ENCODE results near the gene FUT9.
"Not testable (repeated sequence)": the region's sequence is repeated elsewhere in the genome, so short reads cannot be mapped to it uniquely, and the experiment has no call there.

Gene FUT9

DNA sequence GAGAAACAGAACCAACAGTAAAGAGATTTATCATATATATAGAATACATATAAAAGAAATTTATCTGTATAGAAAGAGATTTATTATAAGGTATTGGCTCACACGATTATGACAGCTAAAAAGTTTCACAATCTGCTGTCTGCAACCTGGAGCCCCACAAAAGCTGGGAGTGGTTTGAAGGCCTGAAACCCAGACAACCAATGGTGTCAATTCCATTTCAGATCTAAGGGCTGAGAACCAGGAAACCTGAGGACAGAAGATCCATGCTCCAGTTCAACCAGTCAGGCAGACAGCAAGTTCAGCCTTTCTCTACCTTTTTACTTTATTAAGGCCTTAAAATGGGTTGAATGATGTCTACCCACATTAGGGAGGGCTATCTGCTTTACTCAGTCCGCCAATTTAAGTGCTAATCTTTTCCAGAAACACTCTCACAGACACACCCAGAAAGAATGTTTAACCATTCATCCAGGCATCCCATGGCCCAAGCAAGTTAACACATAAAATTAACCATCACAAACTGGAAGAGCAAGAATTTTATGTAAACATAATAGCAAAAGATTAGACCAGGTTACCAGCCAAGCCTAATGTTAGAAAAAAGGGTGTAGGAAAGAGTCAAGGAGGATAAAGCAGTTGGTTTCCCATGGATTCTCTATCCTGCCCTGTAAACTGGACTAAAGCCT is 170.9 kb downstream of the FUT9 start:
- DNase-seq: no peak

DNA sequence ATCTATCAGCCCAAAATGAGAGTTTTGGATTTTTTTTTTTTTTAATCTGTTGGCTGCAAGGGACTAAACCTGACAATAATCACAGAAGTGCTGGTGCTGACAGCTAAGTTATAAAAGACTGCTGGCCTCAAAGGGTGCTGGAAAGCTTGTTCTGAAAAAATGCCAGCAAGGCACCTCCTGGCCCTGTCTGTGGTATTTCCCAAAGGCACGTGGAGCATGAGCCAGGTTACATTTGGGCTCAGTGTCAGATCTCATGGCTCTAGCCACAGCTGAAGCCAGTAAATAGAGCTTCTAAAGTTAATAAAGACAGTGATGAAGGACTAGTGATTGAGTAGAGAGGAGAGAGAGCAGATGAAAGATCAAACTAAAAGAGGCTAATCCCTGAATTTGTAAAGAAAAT is 178.9 kb downstream of the FUT9 start:
- no peak for DNase-seq

DNA sequence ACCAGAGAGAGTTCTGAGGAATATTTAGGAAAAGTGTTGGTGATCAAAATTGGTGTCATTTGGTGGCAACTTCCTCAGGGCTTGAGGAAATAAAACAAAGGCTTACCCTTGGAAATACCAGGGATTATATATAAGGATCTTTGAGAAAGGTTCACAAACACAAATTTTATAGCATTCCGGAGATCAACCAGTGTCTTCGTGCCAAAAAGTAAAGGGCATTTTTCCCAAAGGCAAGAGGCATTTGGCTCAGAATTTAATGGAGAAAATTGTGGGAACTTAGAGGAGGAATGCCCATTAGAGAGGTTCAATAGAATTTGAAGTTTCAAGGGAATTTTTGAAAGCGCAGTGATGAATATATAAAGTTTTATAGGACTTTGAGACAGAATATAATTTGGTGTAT is 179.5 kb downstream of the FUT9 start:
- no peak for DNase-seq

DNA sequence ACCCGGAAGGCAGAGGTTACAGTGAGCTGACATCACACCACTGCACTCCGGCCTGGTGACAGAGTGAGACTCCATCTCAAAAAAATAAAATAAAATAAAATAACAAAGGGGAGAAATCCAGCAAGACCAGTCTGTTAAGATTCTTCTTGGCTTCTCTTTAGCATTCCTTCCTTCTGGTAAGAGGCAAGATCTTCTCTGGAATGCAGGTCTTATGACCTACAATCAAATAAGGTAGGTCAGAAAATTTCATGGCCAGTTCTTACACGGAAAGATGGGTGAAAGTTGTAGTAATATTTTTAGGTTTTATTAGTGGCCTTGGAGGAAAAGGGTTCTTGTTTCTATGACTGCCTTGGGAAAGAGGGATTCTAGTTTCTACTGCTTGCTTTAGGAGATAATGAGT is 180.9 kb downstream of the FUT9 start:
- DNase-seq: no peak

DNA sequence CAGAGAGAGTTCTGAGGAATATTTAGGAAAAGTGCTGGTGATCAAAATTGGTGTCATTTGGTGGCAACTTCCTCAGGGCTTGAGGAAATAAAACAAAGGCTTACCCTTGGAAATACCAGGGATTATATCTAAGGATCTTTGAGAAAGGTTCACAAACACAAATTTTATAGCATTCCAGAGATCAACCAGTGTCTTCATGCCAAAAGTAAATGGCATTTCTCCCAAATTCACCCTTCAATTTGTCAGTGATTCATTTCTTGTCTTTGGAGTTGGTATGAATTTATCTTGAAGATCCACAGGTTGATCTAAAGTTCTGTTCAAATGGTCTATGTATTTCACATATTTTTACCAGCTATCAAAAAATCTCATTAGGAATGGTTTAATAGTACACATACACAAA is 181.5 kb downstream of the FUT9 start:
- DNase-seq: no peak

DNA sequence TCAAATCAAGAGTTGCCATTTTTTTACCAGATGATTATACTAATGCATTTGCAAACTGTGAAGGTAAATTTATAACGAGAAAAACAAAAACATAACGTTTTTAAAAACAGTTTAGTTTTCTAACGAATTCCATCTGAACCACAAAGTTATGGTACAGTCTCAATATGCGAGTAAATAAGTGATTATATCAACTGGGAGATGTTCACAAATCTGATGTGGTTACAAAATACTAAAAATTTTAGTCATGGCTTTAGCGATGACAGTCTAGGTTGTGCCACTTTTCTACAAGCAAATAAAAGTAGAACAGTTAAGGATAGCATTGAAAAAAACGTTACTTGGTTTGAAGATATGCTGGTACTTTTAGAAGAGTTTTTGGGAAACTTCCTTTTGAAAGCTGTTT is 186.8 kb downstream of the FUT9 start:
- no peak for DNase-seq

DNA sequence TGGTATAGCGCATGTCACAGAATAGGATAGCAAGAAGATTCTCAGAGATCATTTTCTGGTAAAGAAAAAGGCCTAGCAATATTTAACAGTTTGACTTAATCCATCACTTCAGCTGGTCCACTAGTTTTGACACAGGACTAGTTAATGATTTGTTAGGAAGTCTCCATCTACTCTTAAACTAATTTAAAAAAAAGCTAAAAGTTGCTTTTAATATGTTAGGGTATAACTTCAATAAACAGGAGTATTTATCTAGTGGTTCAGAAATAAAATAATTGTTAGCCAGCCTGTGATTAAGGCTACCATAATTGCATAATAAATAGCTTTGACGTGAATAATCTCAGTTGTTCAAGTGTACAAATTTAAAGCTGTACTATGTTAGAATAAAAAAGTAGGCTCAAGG is 195.6 kb downstream of the FUT9 start:
- no peak for DNase-seq

DNA sequence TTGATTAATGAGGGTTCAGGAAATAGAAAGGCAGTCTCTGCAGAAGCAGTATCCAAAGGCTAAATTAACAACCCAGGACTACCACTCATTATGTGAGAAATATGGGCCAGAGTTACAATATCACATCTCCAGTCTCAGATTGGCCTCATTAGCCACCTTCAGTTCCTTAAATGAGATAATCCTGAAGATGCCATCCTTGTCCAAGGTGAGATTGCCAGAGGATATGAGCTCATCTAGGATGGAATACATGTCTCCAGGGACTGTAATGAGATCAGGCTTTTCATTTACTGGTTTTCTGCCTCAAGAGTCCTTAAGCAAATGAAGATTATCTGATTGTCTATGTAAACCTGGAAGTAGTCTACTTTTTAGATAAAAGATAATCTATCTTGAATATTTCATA is 196.3 kb downstream of the FUT9 start:
- DNase-seq: no peak

DNA sequence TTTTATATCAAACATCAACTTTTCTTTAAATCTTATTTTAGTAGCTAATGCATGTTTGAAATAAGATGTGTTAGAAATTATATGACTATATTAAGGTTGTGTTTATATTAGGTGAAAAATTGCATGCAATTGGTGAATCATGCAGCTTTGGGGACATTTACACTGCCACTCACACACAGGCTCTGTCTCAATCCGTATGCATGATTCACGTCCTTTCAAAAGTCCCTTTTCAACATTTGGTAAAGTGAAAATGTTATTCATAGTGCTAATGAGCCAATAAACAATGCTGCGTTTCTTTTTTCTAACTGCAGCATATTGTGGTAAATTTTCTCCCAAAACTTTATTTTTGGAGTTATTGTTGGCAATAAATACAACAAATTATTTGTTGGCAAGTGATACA is 198.0 kb downstream of the FUT9 start:
- DNase-seq: no peak

DNA sequence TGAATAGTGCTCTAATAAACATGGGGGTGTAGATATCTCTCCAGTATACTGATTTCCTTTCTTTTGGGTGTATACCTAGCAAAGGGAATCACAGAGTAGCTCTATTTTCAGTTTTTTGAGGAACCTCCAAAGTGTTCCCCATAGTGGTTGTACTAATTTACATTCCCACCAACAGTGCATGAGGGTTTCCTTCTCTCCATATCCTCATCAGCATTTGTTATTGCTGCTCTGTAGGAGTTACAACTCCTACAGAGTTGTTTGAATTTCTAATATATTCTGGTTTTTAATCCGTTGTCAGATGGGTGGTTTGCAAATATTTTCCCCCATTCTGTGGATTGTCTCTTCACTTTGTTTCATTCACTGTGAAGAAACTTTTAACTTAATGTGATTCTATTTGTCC is 207.9 kb downstream of the FUT9 start:
- no peak for DNase-seq

DNA sequence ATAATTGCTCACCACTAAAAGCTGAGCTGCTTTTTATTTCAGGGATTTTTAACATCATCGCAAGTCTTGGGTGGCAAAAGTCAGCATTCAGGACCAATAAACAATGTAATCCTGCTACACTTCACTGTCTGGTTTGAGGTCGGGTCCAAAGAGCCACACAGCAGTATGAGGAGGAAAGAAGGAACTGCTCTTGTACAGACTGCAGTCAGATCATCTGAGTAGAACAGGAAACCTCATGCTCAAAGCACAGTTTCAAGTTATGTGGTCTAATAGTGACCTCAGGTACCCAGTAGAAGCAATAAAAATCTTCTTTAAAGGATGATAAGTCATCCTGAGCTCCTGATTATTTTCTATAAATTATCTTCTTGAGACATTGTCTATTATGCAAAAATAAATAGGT is 211.4 kb downstream of the FUT9 start:
- no peak for DNase-seq

DNA sequence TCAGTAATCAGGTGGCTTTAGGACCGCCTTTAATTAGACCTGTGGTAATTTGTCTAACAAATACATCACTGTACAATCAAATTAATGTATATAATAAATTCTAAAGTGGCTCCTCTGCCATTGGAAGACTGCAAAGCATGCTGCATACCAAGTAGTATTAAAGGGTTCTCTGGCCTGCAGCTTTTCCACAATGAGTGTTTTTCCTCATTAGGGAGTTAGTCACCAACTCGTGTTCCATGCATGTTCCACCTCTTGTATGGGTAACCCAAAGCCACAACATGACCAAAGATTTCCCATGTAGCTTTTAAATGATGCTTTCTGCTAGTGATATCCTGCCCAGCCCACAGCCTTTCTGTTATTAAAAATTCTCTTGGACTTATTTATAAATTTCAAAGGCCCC is 218.7 kb downstream of the FUT9 start:
- no peak for DNase-seq

DNA sequence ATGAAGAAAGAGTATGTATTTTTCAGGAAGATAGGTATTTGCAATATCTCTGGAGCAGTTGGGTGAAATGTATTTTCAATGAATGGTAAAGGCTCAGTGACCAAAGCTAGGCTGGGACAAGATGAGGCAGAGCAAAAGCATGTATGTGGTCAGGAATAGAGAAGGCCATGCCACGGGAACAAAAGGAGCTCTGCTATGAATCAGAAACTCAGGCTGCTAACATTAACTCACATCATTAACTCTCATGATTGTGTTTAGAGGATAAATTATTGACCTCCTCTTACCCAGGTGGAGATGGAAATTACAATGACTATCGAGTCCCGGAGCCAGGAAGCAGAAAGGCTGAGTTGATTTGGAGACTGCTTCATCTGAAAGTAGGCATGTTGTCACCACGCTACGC is 220.2 kb downstream of the FUT9 start:
- no peak for DNase-seq

DNA sequence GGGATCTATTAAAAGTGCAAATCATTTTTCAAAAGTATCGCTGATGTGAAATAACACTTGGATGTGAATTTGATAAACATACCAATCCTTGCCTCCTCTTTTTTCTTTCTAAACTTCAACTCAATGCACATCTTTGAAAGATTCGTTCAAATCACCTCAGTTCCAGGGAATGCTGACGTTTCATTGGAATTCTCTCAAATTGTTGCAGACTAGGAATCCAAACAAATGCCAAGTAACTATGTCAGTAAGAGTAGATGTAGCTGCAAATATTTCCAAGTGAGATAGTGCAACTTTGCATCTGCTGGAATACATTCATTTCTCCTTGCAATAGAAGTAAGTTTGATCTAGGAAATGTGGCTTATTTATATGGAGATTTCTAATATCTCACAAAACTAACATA is 220.7 kb downstream of the FUT9 start:
- DNase-seq: no peak

DNA sequence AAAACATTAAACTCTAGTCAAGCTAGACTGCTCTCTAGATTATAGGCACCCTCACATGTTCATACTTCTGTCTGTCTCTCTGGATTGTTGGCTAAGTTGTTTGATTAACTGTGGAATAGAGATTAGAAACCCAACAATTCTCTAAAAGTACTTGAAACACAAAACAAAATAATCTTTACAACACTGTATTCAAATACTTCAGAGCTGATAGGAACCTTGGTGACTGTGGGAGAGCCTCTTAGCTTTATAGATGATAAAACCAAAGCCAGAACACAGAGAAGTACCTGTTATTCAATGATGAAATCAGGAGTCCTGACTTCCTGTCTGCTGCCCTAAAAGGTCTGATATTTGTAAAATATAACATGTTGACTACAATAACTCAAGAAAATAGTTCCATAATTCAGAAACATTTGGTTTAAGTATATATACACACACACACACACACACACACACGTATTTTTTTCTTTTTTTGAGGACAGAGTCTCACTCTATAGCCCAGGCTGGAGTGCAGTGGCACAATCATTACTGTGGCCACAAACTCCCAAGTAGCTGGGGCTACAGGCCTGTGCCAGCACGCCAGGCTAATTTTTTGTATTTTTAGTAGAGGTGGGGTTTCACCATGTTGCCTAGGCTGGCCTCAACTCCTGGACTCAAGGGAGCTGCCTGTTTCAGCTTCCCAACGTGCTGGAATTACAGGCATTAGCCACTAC is 222.0 kb downstream of the FUT9 start:
- no peak for DNase-seq

DNA sequence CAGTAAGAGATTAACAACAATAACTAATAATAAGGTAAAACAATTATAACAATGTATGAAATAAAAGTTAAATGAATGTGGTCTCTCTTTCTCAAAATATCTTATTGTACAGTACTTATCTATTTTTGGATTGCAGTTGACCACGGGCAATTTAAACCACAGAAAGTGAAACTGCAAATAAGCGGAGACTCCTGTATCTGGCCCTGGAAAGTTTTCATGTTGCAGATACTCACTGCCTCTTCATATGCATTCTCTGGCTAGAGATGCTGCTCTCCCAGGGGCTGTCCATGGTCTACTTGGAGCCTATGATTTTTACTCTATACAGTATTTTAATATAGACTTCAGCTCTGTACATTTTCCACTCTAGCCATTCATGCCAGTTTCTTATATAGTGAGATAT is 230.8 kb downstream of the FUT9 start:
- DNase-seq: no peak

DNA sequence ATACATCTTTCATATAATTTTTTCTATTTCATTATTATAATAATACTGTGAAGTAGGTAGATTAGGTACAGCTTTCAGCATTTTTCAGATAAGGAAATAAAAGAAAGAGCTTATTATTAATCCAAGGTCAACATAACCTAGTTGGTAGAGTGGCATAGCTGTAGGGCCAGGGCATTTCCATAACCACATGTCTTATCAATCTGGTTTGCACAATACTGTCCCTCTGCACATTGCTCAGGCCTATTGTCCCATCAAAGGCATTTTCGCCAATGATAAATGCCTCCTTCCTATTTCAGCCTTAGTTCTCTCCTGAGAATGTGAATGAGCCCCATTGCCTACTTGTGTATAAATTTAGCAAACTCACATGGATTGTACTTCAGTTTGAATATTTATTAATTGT is 234.0 kb downstream of the FUT9 start:
- DNase-seq: no peak

DNA sequence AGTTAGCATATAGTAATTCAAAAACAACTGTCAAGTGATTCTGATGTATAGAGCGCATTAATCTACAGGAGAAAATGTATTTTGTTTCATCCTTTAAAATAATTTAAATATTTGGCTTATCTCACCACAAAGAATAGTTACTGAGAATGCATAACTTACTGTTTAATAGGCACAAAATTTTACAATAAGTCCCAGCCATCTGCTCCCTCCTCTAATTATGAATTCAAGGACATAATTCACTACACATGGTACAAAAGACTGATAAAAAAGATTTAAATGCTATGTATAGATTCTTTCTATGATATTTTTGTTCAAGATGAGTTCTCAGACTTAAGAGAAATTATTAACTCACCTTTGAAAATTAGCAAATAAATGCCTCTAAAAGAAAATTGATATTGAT is 242.0 kb downstream of the FUT9 start:
- no peak for DNase-seq

DNA sequence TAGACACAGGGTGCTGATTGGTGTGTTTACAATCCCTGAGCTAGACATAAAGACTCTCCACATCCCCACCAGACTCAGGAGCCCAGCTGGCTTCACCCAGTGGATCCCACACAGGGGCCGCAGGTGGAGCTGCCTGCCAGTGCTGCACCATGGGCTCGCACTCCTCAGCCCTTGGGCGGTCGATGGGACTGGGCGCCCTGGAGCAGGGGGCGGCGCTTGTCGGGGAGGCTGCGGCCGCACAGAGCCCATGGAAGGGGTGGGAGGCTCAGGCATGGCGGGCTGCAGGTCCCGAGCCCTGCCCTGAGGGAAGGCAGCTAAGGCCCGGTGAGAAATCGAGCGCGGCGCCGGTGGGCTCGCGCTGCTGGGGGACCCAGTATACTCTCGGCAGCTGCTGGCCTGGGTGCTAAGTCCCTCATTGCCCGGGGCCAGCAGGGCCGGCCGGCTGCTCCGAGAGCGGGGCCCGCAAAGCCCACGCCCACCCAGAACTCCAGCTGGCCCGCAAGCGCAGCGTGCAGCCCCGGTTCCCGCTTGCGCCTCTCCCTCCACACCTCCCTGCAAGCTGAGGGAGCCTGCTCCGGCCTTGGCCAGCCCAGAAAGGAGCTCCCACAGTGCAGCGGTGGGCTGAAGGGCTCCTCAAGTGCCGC is 245.1 kb downstream of the FUT9 start:
- DNase-seq: not testable (repeated sequence)

All from central memory CD4-positive, alpha-beta T cell (primary cell).